Skeletal muscle satellite cell (primary cell): ENCODE results near the gene UVSSA.
"Not testable (repeated sequence)": the region's sequence is repeated elsewhere in the genome, so short reads cannot be mapped to it uniquely, and the experiment has no call there.

Source experiments
- H3K27me3 ChIP-seq: 2 replicates; pipeline ENCODE4 v1.7.0; 2013; ENCODE audit warnings: low read length; ENCODE audit not compliant: control insufficient read depth, insufficient read depth
- H3K36me3 ChIP-seq: 2 replicates; pipeline ENCODE4 v1.7.0; 2013; ENCODE audit warnings: mild to moderate bottlenecking, control low read depth, low read length; ENCODE audit not compliant: insufficient read depth
- H3K4me1 ChIP-seq: 2 replicates; pipeline ENCODE4 v1.7.0; 2013; ENCODE audit warnings: low read length; ENCODE audit not compliant: control insufficient read depth, insufficient read depth
- H3K4me2 ChIP-seq: 2 replicates; pipeline ENCODE4 v1.7.0; 2013; ENCODE audit warnings: mild to moderate bottlenecking, low read length
- H3K4me3 ChIP-seq: 2 replicates; pipeline ENCODE4 v1.7.0; 2013; ENCODE audit warnings: low read length
- H3K9ac ChIP-seq: 2 replicates; pipeline ENCODE4 v1.7.0; 2013; ENCODE audit warnings: mild to moderate bottlenecking, low read depth, low read length, moderate library complexity
- H3K9me3 ChIP-seq: replicated peaks from 2 replicates; pipeline ENCODE4 v1.7.0; 2013; ENCODE audit warnings: mild to moderate bottlenecking, control low read depth, low read length

Gene UVSSA

GRCh38 chr4:1335193-1335883 is 11.7 kb upstream of the UVSSA start:
- H3K9ac ChIP-seq, H3K9me3 ChIP-seq, H3K4me1 ChIP-seq, H3K4me2 ChIP-seq, H3K27me3 ChIP-seq, H3K4me3 ChIP-seq: not testable (repeated sequence)
- peaks cover 72% of the 10 kb centered on the region for H3K36me3 ChIP-seq

- peaks cover 74% of the 10 kb centered on the region for H3K36me3 ChIP-seq
- no peak overlapping the region for H3K4me3 ChIP-seq
- H3K4me1 ChIP-seq = no peaks in the 10 kb centered on the region
- H3K27me3 ChIP-seq = no peaks in the 10 kb centered on the region
- H3K9ac ChIP-seq = no peak overlapping the region
- H3K4me2 ChIP-seq = no peak overlapping the region
- H3K9me3 ChIP-seq = no peaks in the 10 kb centered on the region
Observed at GRCh38 chr4:1336088-1336491, 10.9 kb upstream of the UVSSA start.

GRCh38 chr4:1337376-1337831 is 9.6 kb upstream of the UVSSA start:
- Histone ChIP-seq H3K4me1 (peaks cover 6% of the 10 kb centered on the region), H3K36me3 (peaks cover 78% of the 10 kb centered on the region), H3K9me3 (no peaks in the 10 kb centered on the region), H3K4me3 (no peak overlapping the region), H3K27me3 (no peaks in the 10 kb centered on the region), H3K4me2 (no peak overlapping the region), H3K9ac (no peak overlapping the region)

GRCh38 chr4:1337951-1338751 is 8.9 kb upstream of the UVSSA start:
- no peaks in the 10 kb centered on the region for H3K27me3 ChIP-seq
- H3K4me1 ChIP-seq = peaks cover 6% of the 10 kb centered on the region
- no peak overlapping the region for H3K9ac ChIP-seq
- H3K4me2 ChIP-seq = no peak overlapping the region
- peaks cover 75% of the 10 kb centered on the region for H3K36me3 ChIP-seq
- no peaks in the 10 kb centered on the region for H3K9me3 ChIP-seq
- no peak overlapping the region for H3K4me3 ChIP-seq

- peaks cover 72% of the 10 kb centered on the region for H3K36me3 ChIP-seq
- H3K4me1 ChIP-seq = peaks cover 6% of the 10 kb centered on the region
- H3K27me3 ChIP-seq = no peaks in the 10 kb centered on the region
- no peaks in the 10 kb centered on the region for H3K9me3 ChIP-seq
- no peak overlapping the region for H3K4me3 ChIP-seq
- no peak overlapping the region for H3K9ac ChIP-seq
- H3K4me2 ChIP-seq = no peak overlapping the region
Observed at GRCh38 chr4:1338752-1339414, 8.1 kb upstream of the UVSSA start.

- Histone ChIP-seq H3K4me3 (no peak overlapping the region), H3K9me3 (no peaks in the 10 kb centered on the region), H3K4me1 (peaks cover 6% of the 10 kb centered on the region), H3K4me2 (no peak overlapping the region), H3K27me3 (no peaks in the 10 kb centered on the region), H3K9ac (no peak overlapping the region), H3K36me3 (peaks cover 68% of the 10 kb centered on the region)
Observed at GRCh38 chr4:1339489-1339888, 7.5 kb upstream of the UVSSA start.

GRCh38 chr4:1340181-1340747 is 6.7 kb upstream of the UVSSA start:
- no peaks in the 10 kb centered on the region for H3K9me3 ChIP-seq
- peaks cover 13% of the 10 kb centered on the region for H3K4me1 ChIP-seq
- H3K4me3 ChIP-seq = no peak overlapping the region
- peaks cover 60% of the 10 kb centered on the region for H3K36me3 ChIP-seq
- no peaks in the 10 kb centered on the region for H3K27me3 ChIP-seq
- no peak overlapping the region for H3K9ac ChIP-seq
- no peak overlapping the region for H3K4me2 ChIP-seq

GRCh38 chr4:1340861-1341260 is 6.1 kb upstream of the UVSSA start:
- H3K4me3 ChIP-seq = no peak overlapping the region
- no peak overlapping the region for H3K9ac ChIP-seq
- no peak overlapping the region for H3K4me2 ChIP-seq
- H3K36me3 ChIP-seq = peaks cover 59% of the 10 kb centered on the region
- H3K4me1 ChIP-seq = peaks cover 14% of the 10 kb centered on the region
- no peaks in the 10 kb centered on the region for H3K27me3 ChIP-seq
- H3K9me3 ChIP-seq = no peaks in the 10 kb centered on the region

- H3K36me3 ChIP-seq = peaks cover 48% of the 10 kb centered on the region
- H3K4me2 ChIP-seq = no peak overlapping the region
Observed at GRCh38 chr4:1342003-1342402, 5.0 kb upstream of the UVSSA start.

GRCh38 chr4:1344696-1345095 is 2.3 kb upstream of the UVSSA start:
- Histone ChIP-seq H3K4me1 (peaks cover 30% of the 10 kb centered on the region), H3K4me2 (peak overlapping the region; percentile 93), H3K9ac (no peak overlapping the region), H3K36me3 (peaks cover 28% of the 10 kb centered on the region), H3K27me3 (no peaks in the 10 kb centered on the region), H3K9me3 (no peaks in the 10 kb centered on the region), H3K4me3 (no peak overlapping the region)

More at GRCh38 chr4:1342003-1342402, 5.0 kb upstream of the UVSSA start:
- Histone ChIP-seq H3K9me3 (no peaks in the 10 kb centered on the region), H3K4me3 (no peak overlapping the region), H3K4me1 (peaks cover 14% of the 10 kb centered on the region), H3K27me3 (no peaks in the 10 kb centered on the region), H3K9ac (no peak overlapping the region)
